CD4-positive, alpha-beta T cell (primary cell): ENCODE results near the gene GLRX3. TPM values are rescaled to one million over a fixed set of nuclear protein-coding genes. Genes with fewer than 3 reads are reported as not detected.

Experiments used
- ATAC-seq: fragments of 200-7000 bp; cut with Tn5 transposase; one replicate; pipeline ENCODE4 v1.10.0; 2022; ENCODE audit warnings: mild to moderate bottlenecking; ENCODE audit not compliant: poor library complexity
- CTCF ChIA-PET: fragments of 350-600 bp; sonication (Branson Sonifier 250); formaldehyde crosslinking; loops from one replicate; lab custom pipeline; 2021; ENCODE audit warnings: antibody characterized with exemption, inconsistent platforms; lab: Charles Lee
- POLR2A ChIA-PET: fragments of 350-600 bp; sonication (Branson Sonifier 250); formaldehyde crosslinking; loops from one replicate; lab custom pipeline; 2021; ENCODE audit warnings: antibody characterized with exemption, inconsistent platforms; lab: Charles Lee
- DNase-seq, 14 experiments: peaks; one replicate each; pipeline ENCODE4 v3.0.0-alpha.2; 2013 to 2020; ENCODE audit warnings: mixed read lengths in 2 of 14
- H3K27ac ChIP-seq, 2 donors: one replicate each; pipeline versions ENCODE4 v1.5.1 to v1.7.0; 2013; ENCODE audit warnings: low read length in 2 of 2, low read depth in 1 of 2, mild to moderate bottlenecking in 1 of 2
- H3K27me3 ChIP-seq, 2 experiments: 1 replicate in 1 of 2; 2 replicates in 1 of 2; pipeline versions ENCODE4 v1.6.1 to v1.7.0; 2013; ENCODE audit warnings: low read length in 2 of 2, control low read depth in 1 of 2, mild to moderate bottlenecking in 1 of 2, moderate library complexity in 1 of 2; ENCODE audit not compliant: insufficient read depth in 2 of 2, control insufficient read depth in 1 of 2
- H3K36me3 ChIP-seq: one replicate; pipeline ENCODE4 v1.6.1; 2013; ENCODE audit warnings: low read length, control low read depth; ENCODE audit not compliant: insufficient read depth
- H3K4me1 ChIP-seq: one replicate; pipeline ENCODE4 v1.6.1; 2013; ENCODE audit warnings: low read length, control low read depth; ENCODE audit not compliant: insufficient read depth
- H3K4me3 ChIP-seq: one replicate; pipeline ENCODE4 v1.5.1; 2013; ENCODE audit warnings: mild to moderate bottlenecking, low read length, moderate library complexity
- H3K9me3 ChIP-seq, 2 experiments: 1 replicate in 1 of 2; 2 replicates in 1 of 2; pipeline versions ENCODE4 v1.6.1 to v1.7.0; 2013; ENCODE audit warnings: low read length in 2 of 2, mild to moderate bottlenecking in 2 of 2, control low read depth in 1 of 2, moderate library complexity in 1 of 2; ENCODE audit not compliant: control insufficient read depth in 1 of 2, insufficient read depth in 1 of 2
- H3K27ac Mint-ChIP-seq: one replicate; pipeline ENCODE4 v1.8.0; 2020; ENCODE audit warnings: mixed read lengths
- H3K27me3 Mint-ChIP-seq: one replicate; pipeline ENCODE4 v1.8.0; 2021; ENCODE audit warnings: mixed read lengths
- H3K36me3 Mint-ChIP-seq: one replicate; pipeline ENCODE4 v1.8.0; 2021; ENCODE audit warnings: low read depth, mixed read lengths
- H3K4me1 Mint-ChIP-seq: one replicate; pipeline ENCODE4 v1.8.0; 2021; ENCODE audit warnings: low read depth, mixed read lengths
- H3K4me3 Mint-ChIP-seq: one replicate; pipeline ENCODE4 v1.8.0; 2020; ENCODE audit warnings: mild to moderate bottlenecking, mixed read lengths
- H3K9me3 Mint-ChIP-seq: one replicate; pipeline ENCODE4 v1.8.0; 2020; ENCODE audit warnings: mixed read lengths
- intact Hi-C, 2 experiments: fragments of 100-400 bp; cut with DNase I in 1 of 2; cut with micrococcal nuclease in 1 of 2; formaldehyde crosslinking; loops; one replicate each; pipeline versions ENCODE4 v1.15.1 to v1.9.0; 2023 to 2025; cut with DNase I, micrococcal nuclease
- total RNA-seq, 174 experiments: library from RNA in 2 of 174; stranded (reverse) in 2 of 174; gene quantifications; one replicate each; pipeline ENCODE4 v1.2.3 and lab custom pipeline; 2021 to 2026
- TF ChIP-seq, protein P1 (sequence below): fragments of 200-600 bp; IDR thresholded peaks from one replicate; pipeline ENCODE4 v1.8.0; 2022; ENCODE audit warnings: antibody characterized with exemption, mild to moderate bottlenecking

Gene GLRX3
- total RNA-seq, 2 experiments from 2014 or later = 25.4 to 29.7 TPM

DNA sequence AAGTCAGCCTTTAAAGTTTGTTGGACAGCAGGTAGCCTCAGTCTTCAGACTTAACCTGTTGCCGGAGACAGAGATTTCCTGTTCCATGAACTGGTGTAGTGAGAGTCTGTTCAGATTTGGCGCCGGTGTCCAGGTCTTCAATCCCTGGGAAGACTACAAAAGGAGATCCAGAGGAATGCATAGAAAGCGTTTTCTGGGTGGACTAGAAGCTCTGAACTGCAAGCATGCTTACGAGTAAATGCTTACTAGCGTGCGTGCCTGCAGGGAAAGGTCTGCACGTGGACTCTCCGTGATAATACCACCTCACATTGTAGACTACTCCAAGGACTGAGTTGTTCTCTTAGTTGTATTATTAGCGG is 878 bp downstream of the GLRX3 start:
- ATAC-seq (no peak), DNase-seq (no peak)
- peak overlapping the region; percentile 68 for H3K4me3 ChIP-seq
- H3K4me1 ChIP-seq = peaks cover 44% of the 10 kb centered on the region
- Mint-ChIP-seq H3K36me3 (peaks cover 8% of the 10 kb centered on the region), H3K9me3 (no peaks in the 10 kb centered on the region), H3K27me3 (peaks cover under 1% of the 10 kb centered on the region), H3K27ac (peak overlapping the region; percentile 76), H3K4me3 (peak overlapping the region; percentile 91), H3K4me1 (peaks cover 41% of the 10 kb centered on the region)
- POLR2A ChIA-PET = interaction anchor here (6.4 kb wide), 1 partner anchor 26 kb away, joined by 212 read pairs; the partner anchor contains the start of gene C10orf143
- TF ChIP-seq, protein P1, sequence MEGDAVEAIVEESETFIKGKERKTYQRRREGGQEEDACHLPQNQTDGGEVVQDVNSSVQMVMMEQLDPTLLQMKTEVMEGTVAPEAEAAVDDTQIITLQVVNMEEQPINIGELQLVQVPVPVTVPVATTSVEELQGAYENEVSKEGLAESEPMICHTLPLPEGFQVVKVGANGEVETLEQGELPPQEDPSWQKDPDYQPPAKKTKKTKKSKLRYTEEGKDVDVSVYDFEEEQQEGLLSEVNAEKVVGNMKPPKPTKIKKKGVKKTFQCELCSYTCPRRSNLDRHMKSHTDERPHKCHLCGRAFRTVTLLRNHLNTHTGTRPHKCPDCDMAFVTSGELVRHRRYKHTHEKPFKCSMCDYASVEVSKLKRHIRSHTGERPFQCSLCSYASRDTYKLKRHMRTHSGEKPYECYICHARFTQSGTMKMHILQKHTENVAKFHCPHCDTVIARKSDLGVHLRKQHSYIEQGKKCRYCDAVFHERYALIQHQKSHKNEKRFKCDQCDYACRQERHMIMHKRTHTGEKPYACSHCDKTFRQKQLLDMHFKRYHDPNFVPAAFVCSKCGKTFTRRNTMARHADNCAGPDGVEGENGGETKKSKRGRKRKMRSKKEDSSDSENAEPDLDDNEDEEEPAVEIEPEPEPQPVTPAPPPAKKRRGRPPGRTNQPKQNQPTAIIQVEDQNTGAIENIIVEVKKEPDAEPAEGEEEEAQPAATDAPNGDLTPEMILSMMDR = no peak
- CTCF ChIA-PET = interaction anchor here (3.7 kb wide), 1 partner anchor 26 kb away, joined by 30 read pairs; the partner anchor contains the start of gene C10orf143
- H3K27me3 ChIP-seq = no peaks in the 10 kb centered on the region
- H3K27ac ChIP-seq = peak overlapping the region in 1 of 2 donors; percentile 70
- no peaks in the 10 kb centered on the region for H3K9me3 ChIP-seq
- H3K36me3 ChIP-seq = no peaks in the 10 kb centered on the region
- intact Hi-C loops = loop anchor here (2.0 to 10.0 kb wide), 3 partner anchors 35 to 172 kb away; partner anchors contain the start of gene EBF3 (in 1 of the 2)

GRCh38 chr10:130137659-130138478 is 1.7 kb downstream of the GLRX3 start:
- intact Hi-C loops = loop anchor here (2.0 to 10.0 kb wide), 3 partner anchors 36 to 173 kb away; partner anchors contain the start of gene EBF3 (in 1 of the 2)
- H3K36me3 Mint-ChIP-seq = peaks cover 16% of the 10 kb centered on the region
- TF ChIP-seq, protein P1 = no peak
- H3K4me1 Mint-ChIP-seq = peaks cover 49% of the 10 kb centered on the region
- DNase-seq = no peak
- H3K27ac Mint-ChIP-seq = peak overlapping the region; percentile 76
- peak overlapping the region; percentile 91 for H3K4me3 Mint-ChIP-seq
- Histone ChIP-seq H3K27me3 (no peaks in the 10 kb centered on the region), H3K9me3 (no peaks in the 10 kb centered on the region), H3K27ac (no peak overlapping the region), H3K4me3 (peak overlapping the region; percentile 68), H3K4me1 (peaks cover 51% of the 10 kb centered on the region), H3K36me3 (no peaks in the 10 kb centered on the region)
- no peak for ATAC-seq
- CTCF ChIA-PET = interaction anchor here (0.7 to 3.7 kb wide), 2 partner anchors 27 to 36 kb away, joined by 3 to 30 read pairs; partner anchors contain the start of gene C10orf143
- POLR2A ChIA-PET = interaction anchor here (6.4 kb wide), 1 partner anchor 27 kb away, joined by 212 read pairs; the partner anchor contains the start of gene C10orf143
- no peaks in the 10 kb centered on the region for H3K27me3 Mint-ChIP-seq
- H3K9me3 Mint-ChIP-seq = no peaks in the 10 kb centered on the region

GRCh38 chr10:130138479-130138866 is 2.3 kb downstream of the GLRX3 start:
- Histone ChIP-seq H3K27ac (no peak overlapping the region), H3K27me3 (no peaks in the 10 kb centered on the region), H3K36me3 (no peaks in the 10 kb centered on the region), H3K9me3 (no peaks in the 10 kb centered on the region), H3K4me1 (peaks cover 53% of the 10 kb centered on the region), H3K4me3 (no peak overlapping the region)
- Mint-ChIP-seq H3K4me3 (peak overlapping the region; percentile 91), H3K27ac (peak overlapping the region; percentile 76), H3K9me3 (no peaks in the 10 kb centered on the region), H3K4me1 (peaks cover 54% of the 10 kb centered on the region), H3K27me3 (no peaks in the 10 kb centered on the region), H3K36me3 (peaks cover 21% of the 10 kb centered on the region)
- CTCF ChIA-PET = interaction anchor here (0.7 to 3.7 kb wide), 2 partner anchors 28 to 37 kb away, joined by 3 to 30 read pairs; partner anchors contain the start of gene C10orf143
- DNase-seq = peak in 2 of 14 experiments; percentile 20 to 24
- ATAC-seq = no peak
- intact Hi-C loops = loop anchor here (5.0 to 10.0 kb wide), 2 partner anchors 36 to 174 kb away; partner anchors contain the start of gene EBF3 (in 1 of the 2)
- POLR2A ChIA-PET = interaction anchor here (6.4 kb wide), 1 partner anchor 28 kb away, joined by 212 read pairs; the partner anchor contains the start of gene C10orf143
- TF ChIP-seq, protein P1 = no peak
